Astrocyte of the spinal cord (primary cell): ENCODE measurements around the gene ARHGAP6.
A peak's percentile ranks its signal among the peaks of the same experiment; 100 is the strongest.

ENCODE experiments used
- DNase-seq: peaks from one replicate; pipeline ENCODE4 v3.0.0; 2011; ENCODE audit warnings: low read depth, low spot score
- H3K4me3 ChIP-seq: 2 replicates; pipeline ENCODE4 v1.5.1; 2011; ENCODE audit warnings: low read depth, mild to moderate bottlenecking, low read length, moderate library complexity
- in situ Hi-C: cut with HindIII; loops from 2 replicates; pipeline ENCODE4 v1.10.0; 2017; ENCODE audit warnings: low sequenced_read_pairs
- TF ChIP-seq, protein P1 (sequence below): IDR thresholded peaks from 2 replicates; pipeline ENCODE4 v1.5.1; 2012; ENCODE audit warnings: low read depth, mild to moderate bottlenecking, low read length, inconsistent platforms

The ARHGAP6 gene

DNA sequence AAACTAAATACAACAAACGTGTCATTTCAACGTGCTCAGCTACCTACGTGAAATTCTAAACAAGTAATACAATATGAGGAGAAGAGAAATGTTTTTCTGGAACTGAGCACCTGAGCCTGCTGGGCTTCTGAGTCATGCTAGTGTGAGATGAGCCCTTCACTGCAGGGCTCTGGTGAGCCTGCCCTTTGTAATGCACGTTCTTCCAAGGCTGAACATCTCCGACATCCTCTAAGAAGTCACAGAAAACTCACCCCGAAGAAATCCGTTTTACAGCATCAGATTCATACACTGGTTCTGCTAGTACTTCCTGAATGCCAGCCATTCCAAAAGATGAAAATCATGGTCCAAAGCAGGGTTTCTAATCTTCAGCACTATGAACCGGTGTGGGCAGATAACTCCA lies 215.4 kb downstream of the ARHGAP6 start:
- TF ChIP-seq, protein P1, sequence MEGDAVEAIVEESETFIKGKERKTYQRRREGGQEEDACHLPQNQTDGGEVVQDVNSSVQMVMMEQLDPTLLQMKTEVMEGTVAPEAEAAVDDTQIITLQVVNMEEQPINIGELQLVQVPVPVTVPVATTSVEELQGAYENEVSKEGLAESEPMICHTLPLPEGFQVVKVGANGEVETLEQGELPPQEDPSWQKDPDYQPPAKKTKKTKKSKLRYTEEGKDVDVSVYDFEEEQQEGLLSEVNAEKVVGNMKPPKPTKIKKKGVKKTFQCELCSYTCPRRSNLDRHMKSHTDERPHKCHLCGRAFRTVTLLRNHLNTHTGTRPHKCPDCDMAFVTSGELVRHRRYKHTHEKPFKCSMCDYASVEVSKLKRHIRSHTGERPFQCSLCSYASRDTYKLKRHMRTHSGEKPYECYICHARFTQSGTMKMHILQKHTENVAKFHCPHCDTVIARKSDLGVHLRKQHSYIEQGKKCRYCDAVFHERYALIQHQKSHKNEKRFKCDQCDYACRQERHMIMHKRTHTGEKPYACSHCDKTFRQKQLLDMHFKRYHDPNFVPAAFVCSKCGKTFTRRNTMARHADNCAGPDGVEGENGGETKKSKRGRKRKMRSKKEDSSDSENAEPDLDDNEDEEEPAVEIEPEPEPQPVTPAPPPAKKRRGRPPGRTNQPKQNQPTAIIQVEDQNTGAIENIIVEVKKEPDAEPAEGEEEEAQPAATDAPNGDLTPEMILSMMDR = no peak
- peak; percentile 27 for DNase-seq
- in situ Hi-C loops = no loop called here
- no peak overlapping the region for H3K4me3 ChIP-seq

DNA sequence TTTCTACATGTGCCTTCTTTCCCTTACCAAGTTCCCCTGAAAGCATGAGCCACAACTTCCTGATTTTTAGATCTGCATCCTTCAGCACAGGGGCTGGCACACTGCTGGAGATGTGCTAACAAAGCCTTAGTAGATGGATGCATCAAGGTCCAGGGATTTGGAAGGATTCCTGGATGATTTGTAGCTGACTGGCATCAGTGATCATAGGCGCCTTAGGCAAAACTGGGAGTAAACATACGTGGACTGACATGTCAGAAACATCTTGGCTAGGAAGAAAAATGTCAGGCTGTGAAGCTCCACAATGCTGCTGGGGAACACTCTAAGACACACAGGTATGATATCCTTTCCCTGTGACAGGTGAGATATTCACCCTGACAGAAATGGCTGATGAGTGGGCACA lies 216.1 kb downstream of the ARHGAP6 start:
- no peak for DNase-seq
- TF ChIP-seq, protein P1 = no peak
- no peak overlapping the region for H3K4me3 ChIP-seq
- in situ Hi-C loops = no loop called here

DNA sequence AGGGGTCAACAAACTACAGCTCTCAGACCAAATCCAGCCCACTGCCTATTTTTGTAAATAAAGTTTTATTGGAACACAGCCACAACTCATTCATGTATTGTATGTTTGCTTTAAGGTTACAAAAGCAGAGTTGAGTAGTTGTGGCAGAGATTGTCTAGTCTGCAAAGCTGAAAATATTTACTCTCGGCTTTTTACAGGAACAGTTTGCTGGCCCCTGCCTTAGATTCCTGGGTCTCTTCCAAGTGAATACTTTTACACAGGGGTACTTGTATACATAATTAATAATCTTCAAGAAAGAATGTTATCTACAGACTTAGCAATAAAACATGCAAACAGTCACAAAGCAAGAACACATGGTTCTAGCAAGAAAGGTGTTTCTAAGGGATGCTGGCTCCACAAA lies 218.3 kb downstream of the ARHGAP6 start:
- in situ Hi-C loops = no loop called here
- TF ChIP-seq, protein P1 = no peak

DNA sequence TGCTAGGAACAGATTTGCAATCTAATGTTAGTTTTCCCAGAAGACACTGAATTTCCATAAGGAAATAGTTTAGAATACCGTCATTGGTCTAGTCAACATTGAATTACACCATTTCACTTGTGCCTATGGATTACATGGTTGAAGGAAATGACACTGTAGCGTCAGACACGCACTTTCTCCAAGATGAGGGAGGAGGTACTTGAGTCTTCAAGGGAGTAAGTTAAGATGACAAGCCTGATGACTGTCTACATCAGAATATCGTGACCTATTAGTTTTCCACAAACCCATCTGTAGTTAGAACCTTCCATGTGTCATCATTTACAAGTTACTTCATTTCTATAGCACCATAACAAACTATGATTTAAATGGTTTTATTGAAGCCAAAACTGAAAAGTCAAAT lies 218.8 kb downstream of the ARHGAP6 start:
- H3K4me3 ChIP-seq = no peak overlapping the region
- in situ Hi-C loops = no loop called here
- no peak for DNase-seq
- TF ChIP-seq, protein P1 = no peak

More for the DNA sequence above, 218.3 kb downstream of the ARHGAP6 start:
- no peak overlapping the region for H3K4me3 ChIP-seq
- no peak for DNase-seq

DNA sequence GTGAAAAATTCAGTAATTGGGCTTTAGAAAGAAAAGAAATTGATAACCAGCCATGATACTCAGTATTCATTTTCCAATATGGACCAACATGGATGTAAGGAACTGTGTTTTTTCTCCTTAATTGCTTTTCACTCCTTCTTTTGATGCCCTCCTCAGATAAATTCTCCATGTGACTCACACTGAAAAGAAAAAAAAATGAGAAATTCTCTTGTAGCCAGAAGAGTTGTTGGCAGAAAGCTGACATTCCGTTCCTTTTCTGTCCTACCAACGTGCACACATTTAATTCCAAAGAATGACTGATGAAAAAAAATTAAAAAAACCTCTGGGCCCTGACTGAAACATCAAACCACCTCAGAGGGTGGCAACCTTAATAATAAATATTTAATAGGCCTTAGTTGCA lies 219.4 kb downstream of the ARHGAP6 start:
- in situ Hi-C loops = no loop called here
- TF ChIP-seq, protein P1 = no peak
- peak; percentile 68 for DNase-seq
- H3K4me3 ChIP-seq = no peak overlapping the region

DNA sequence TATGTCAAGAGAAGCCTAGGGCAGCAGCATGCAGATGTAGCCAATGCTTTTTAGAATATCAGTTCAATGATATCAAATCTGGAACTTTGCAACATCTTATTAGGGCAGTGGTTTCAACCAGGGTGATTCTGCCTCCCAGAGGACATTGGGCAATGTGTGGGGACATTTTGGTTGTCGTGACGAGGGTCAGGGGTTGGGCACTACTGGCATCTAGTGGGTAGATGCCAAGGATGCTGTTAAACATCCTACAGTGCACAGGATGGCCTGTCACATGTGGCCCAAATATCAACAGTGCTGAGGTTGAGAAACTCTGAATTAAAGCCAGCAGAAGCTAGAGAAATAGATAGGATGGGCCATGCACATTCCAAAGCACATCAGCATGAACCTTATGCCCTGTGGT lies 220.2 kb downstream of the ARHGAP6 start:
- TF ChIP-seq, protein P1 = no peak
- no peak for DNase-seq
- no peak overlapping the region for H3K4me3 ChIP-seq
- in situ Hi-C loops = no loop called here

DNA sequence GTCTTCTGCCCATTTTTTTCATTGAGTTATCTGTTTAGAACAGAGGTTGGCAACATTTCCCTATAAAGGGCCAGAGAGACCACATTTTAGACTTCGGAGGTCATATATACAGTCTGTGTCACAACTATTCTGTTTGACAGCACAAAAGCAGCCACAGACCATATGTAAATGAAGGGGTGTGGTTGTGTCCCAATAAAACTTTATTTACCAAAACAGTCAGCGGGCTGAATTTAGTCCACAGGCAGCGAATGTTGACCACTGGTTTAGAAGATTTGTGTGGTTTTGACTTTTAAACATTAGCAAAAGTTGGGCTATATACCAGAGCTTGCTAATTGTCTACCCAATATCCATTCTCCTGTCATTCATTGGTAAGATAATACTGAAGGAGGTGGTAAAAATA lies 221.7 kb downstream of the ARHGAP6 start:
- no peak for DNase-seq
- in situ Hi-C loops = no loop called here
- TF ChIP-seq, protein P1 = no peak
- H3K4me3 ChIP-seq = no peak overlapping the region
